GM21786 (cell line): ENCODE results near the gene MCF2L2.

Experiments
- ATAC-seq: cut with Tn5 transposase; IDR thresholded peaks from one replicate; pipeline ENCODE4 v1.9.1; 2021; ENCODE audit not compliant: unreplicated experiment

Gene MCF2L2

GRCh38 chr3:183213415-183214276, 214.8 kb downstream of the MCF2L2 start:
- ATAC-seq = no peak

- ATAC-seq = no peak
Measured at GRCh38 chr3:183212565-183212964, 215.9 kb downstream of the MCF2L2 start.

- ATAC-seq = no peak
Measured at GRCh38 chr3:183212096-183212495, 216.3 kb downstream of the MCF2L2 start.

- no peak for ATAC-seq
Measured at GRCh38 chr3:183211352-183211751, 217.1 kb downstream of the MCF2L2 start.

DNA sequence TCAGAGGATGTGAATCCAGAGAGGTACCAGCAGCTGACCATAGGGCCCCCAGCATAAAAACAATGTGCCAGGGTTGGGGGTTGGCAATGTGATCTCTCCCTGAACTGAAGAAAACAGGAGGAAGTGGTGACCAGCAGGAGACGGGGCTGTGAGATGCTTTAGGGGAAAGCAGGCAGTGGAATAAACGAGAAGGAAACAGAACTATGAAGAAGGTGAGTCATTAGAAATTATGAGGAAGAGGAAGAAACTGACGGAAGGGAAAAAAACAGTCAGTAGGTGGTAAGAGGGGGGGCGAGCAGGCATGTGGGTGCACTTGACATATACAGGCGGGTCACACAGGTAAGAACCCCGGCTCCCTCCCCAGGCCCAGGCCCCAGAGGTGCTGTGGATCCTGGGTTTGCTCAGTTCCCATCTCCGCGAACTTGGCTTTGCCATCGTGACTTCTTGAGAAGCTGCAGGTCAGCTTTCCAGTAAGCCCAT, 217.5 kb downstream of the MCF2L2 start:
- no peak for ATAC-seq

DNA sequence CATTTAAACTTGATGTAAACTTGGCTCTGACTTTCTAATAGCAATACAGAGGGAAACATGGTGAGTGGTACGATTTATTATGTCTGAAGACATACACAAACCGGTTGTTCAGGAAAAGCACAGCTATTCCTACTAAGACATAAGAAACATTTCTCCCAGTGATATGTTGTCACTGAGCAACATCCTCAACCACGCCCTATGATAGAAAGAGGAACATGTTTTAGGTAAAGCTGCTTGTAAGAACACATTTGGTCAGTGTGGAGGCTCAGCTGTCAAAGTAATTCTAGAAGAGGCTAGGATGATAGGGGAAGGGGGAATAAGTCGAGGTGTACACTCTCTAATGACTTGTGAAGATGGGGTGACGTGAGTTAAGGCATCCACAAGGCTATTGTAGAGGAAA, 218.1 kb downstream of the MCF2L2 start:
- ATAC-seq = no peak

- no peak for ATAC-seq
Measured at GRCh38 chr3:183208800-183209199, 219.6 kb downstream of the MCF2L2 start.

GRCh38 chr3:183208260-183208659, 220.2 kb downstream of the MCF2L2 start:
- no peak for ATAC-seq

GRCh38 chr3:183203670-183204069, 224.7 kb downstream of the MCF2L2 start:
- no peak for ATAC-seq

DNA sequence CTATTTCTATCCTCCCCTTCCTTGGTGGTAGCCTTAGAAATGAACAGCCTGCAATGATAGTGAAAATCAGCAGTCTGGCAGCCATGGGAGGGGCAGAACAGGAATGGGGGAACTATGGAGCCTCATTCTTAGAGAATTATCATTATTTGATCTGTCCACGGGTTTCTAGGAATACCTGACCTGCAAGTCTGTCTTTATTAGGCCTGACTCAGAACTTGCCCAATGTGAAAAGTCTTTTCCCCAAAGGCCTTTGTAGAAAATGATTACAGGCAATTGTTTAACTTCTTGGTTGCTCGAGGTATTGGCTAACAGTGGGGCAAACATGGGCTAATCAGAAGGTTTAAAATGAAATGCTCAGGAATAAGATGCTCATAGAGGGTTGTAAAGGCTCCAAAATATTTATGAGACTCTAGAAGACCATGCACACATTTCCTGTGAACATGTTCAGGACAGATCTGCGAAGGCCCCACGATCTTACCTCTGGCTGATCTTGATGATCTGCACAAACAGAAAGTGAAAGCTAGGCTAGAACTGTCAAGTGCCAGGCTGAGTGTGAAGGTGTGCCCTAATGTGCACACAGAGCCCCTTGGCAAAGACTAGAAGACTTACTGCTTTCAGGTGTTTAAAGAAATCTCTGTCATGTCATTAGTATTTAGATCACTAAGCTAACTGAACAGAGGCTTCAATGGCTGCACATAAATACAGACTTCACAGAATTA, 226.3 kb downstream of the MCF2L2 start:
- no peak for ATAC-seq

GRCh38 chr3:183198939-183199338, 229.5 kb downstream of the MCF2L2 start:
- no peak for ATAC-seq

DNA sequence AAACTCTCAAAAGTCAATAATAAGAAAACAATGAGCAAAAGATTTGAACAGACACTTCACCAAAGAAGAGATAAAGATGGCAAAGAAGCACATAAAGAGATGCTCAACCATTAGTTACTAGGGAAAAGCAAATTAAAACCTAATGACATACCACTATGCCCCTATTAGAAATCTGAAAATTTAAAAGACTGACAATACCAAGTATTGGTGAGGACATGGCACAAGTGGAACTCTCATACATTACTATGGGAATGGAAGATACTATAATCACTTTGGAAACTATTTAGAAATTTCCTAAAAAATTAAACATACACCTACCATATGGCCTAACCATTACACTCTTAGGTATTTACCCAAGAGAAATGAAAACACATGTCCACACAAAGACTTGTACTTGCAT, 230.7 kb downstream of the MCF2L2 start:
- no peak for ATAC-seq

GRCh38 chr3:183195266-183195665, 233.2 kb downstream of the MCF2L2 start:
- no peak for ATAC-seq

DNA sequence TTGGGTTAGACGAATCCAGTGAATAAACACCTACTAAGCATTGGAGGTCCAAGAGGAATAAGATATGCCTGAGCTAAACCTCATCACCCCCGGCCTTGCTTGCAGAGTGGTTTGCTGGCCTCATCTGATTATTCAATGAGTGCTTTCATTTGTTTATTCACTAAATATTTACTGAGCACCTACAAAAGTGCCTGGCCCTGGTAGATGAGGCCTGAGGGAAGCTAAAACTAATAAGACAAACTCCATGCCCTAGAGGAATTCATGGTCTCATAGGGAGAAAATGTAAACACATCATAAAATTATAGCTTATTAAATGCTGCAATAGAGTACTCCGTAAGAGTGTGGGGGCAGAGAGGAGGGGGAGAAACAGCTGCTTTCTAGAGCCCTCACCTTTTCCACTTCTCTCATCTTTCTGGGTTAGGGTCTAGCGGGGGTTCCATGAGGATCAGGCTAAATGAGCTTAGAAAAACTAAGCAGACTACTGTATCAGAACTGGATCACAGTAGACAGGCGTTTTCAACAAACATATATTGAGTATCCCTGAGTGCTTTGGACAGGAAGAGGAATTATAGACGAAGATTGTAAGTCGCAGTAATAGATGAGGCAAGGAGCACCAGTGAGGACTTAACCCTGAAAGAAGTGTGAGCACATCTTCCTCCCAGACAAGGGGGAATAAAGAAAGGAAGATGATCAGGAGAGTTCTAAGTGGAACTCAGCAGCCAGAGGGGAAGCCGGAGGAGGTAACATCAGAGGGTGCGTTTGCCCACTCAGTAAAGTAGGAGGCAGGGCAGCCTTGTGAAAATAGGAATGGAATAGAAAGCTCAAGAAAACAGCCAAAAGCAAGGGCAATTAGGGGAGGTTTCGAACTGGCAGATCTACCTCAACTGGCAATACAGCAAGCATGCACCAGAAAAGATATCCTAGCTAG, 234.4 kb downstream of the MCF2L2 start:
- no peak for ATAC-seq

- no peak for ATAC-seq
Measured at GRCh38 chr3:183192650-183193300, 235.6 kb downstream of the MCF2L2 start.

- ATAC-seq = no peak
Measured at GRCh38 chr3:183189641-183190040, 238.8 kb downstream of the MCF2L2 start.

DNA sequence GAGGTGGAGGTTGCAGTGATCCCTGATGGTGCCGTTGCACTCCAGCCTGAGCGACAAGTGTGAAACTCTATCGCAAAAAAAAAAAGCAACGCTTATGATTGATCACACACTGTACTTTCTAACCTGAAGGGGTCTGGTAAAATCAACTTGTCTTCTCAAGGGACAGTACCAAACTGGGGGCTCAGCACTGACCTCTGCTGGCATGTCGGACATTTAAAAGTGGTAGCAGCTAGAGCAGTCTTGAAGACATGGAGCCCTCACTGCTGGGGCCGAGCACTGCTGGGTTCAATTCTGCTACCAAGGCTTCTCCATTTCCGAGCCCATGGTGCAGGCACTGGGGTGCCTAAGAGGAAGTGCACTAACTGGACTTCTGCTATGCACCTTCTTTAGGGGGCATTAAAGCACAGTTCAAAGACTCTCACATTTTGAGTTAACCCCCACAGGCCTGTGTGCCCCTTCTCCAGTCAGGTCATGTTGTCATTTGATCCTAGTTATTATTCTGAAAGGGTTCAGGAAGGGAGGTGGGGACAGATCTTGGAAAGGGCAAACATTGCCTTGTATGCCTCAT, 239.4 kb downstream of the MCF2L2 start:
- no peak for ATAC-seq

- ATAC-seq = no peak
Measured at GRCh38 chr3:183185696-183186095, 242.7 kb downstream of the MCF2L2 start.

GRCh38 chr3:183182732-183183610, 245.4 kb downstream of the MCF2L2 start:
- ATAC-seq = no peak
